DMS53 treated with DMSO at 0.1 percent for 48 hours (cell line): ENCODE data around the gene DAW1.

Experiments used
- DNase-seq: peaks from one replicate; lab custom pipeline; 2025; ENCODE audit not compliant: unreplicated experiment; lab: John Stamatoyannopoulos, UW

The DAW1 gene

GRCh38 chr2:227861011-227861410 is 10.4 kb upstream of the DAW1 start:
- DNase-seq = no peak

- DNase-seq = peak; percentile 18
These were observed 9.1 kb upstream of the DAW1 start for GRCh38 chr2:227862227-227862740.

GRCh38 chr2:227862741-227863588 is 8.5 kb upstream of the DAW1 start:
- no peak for DNase-seq

- no peak for DNase-seq
These were observed 7.2 kb upstream of the DAW1 start for GRCh38 chr2:227864161-227864756.

GRCh38 chr2:227865291-227865690 is 6.1 kb upstream of the DAW1 start:
- DNase-seq = no peak

GRCh38 chr2:227867386-227867785 is 4.0 kb upstream of the DAW1 start:
- no peak for DNase-seq

GRCh38 chr2:227870710-227871374 is 589 bp upstream of the DAW1 start:
- no peak for DNase-seq

- no peak for DNase-seq
These were observed 1.2 kb downstream of the DAW1 start for GRCh38 chr2:227872676-227873075.

- DNase-seq = no peak
These were observed 4.9 kb downstream of the DAW1 start for GRCh38 chr2:227876300-227876801.

- no peak for DNase-seq
These were observed 6.2 kb downstream of the DAW1 start for GRCh38 chr2:227877421-227878310.

GRCh38 chr2:227880460-227880859 is 9.0 kb downstream of the DAW1 start:
- no peak for DNase-seq

GRCh38 chr2:227881866-227882517 is 10.6 kb downstream of the DAW1 start:
- DNase-seq = no peak

GRCh38 chr2:227884511-227884947 is 13.1 kb downstream of the DAW1 start:
- DNase-seq = peak; percentile 68

GRCh38 chr2:227886149-227886548 is 14.7 kb downstream of the DAW1 start:
- DNase-seq = no peak

GRCh38 chr2:227888289-227888688 is 16.9 kb downstream of the DAW1 start:
- DNase-seq = no peak

GRCh38 chr2:227889336-227889735 is 17.9 kb downstream of the DAW1 start:
- no peak for DNase-seq

- peak; percentile 14 for DNase-seq
These were observed 19.2 kb downstream of the DAW1 start for GRCh38 chr2:227890495-227891079.

- DNase-seq = no peak
These were observed 20.2 kb downstream of the DAW1 start for GRCh38 chr2:227891673-227892072.

GRCh38 chr2:227903381-227903780 is 31.9 kb downstream of the DAW1 start:
- no peak for DNase-seq

GRCh38 chr2:227906991-227907390 is 35.6 kb downstream of the DAW1 start:
- DNase-seq = no peak
